GM13977 (cell line): Measurements from ENCODE around the gene CFDP1.

ENCODE experiments used
- DNase-seq: peaks from one replicate; pipeline ENCODE4 v3.0.0; 2012; ENCODE audit warnings: low spot score
- CTCF ChIP-seq: IDR thresholded peaks from 2 replicates; pipeline ENCODE4 v1.5.1; 2012; ENCODE audit warnings: mild to moderate bottlenecking, control low read depth; ENCODE audit not compliant: insufficient read depth; ENCODE audit errors: extremely low read depth, missing control alignments
- in situ Hi-C: fragments of 300-500 bp; cut with MboI; formaldehyde crosslinking; loops from one replicate; pipeline ENCODE4 v1.12.0; 2022; ENCODE audit warnings: low sequenced_read_pairs, low pct_unique_long_range_greater_than_20kb, mixed read lengths, inconsistent platforms; ENCODE audit not compliant: unreplicated experiment

Gene CFDP1

GRCh38 chr16:75423723-75424104, 9.6 kb downstream of the CFDP1 start:
- in situ Hi-C loops: no loop called here

GRCh38 chr16:75421820-75422126, 11.5 kb downstream of the CFDP1 start:
- DNase-seq: no peak
- in situ Hi-C loops: no loop called here
- TF ChIP-seq CTCF: no peak

More at GRCh38 chr16:75423723-75424104, 9.6 kb downstream of the CFDP1 start:
- DNase-seq: no peak
- no peak for TF ChIP-seq CTCF

- no peak for TF ChIP-seq CTCF
- DNase-seq: no peak
- in situ Hi-C loops: no loop called here
Observed at GRCh38 chr16:75420987-75421819, 12.1 kb downstream of the CFDP1 start.

- TF ChIP-seq CTCF: no peak
- in situ Hi-C loops: no loop called here
- no peak for DNase-seq
Observed at GRCh38 chr16:75416904-75417565, 16.3 kb downstream of the CFDP1 start.

- no peak for TF ChIP-seq CTCF
- no peak for DNase-seq
- in situ Hi-C loops: no loop called here
Observed at GRCh38 chr16:75415169-75415905, 18.0 kb downstream of the CFDP1 start.

- no peak for DNase-seq
- no peak for TF ChIP-seq CTCF
- in situ Hi-C loops: no loop called here
Observed at GRCh38 chr16:75413951-75414350, 19.4 kb downstream of the CFDP1 start.
